Measurements from ENCODE around the gene RANBP9.
A peak's percentile ranks its signal among the peaks of the same experiment; 100 is the strongest.

RANBP9 gene

GRCh38 chr6:13615792-13616120, 95.9 kb downstream of the RANBP9 start:
- TF ChIP-seq TAF1 (IDR thresholded peaks at IDR 0.05; ENCODE audit: borderline replicate concordance, insufficient read depth, low read length) = no peak
- TF ChIP-seq FOXP2 (optimal IDR thresholded peaks at IDR 0.05; ENCODE audit: borderline replicate concordance, extremely low read depth, extremely low read length, insufficient read depth) = no peak
- TF ChIP-seq REST (IDR thresholded peaks at IDR 0.05; ENCODE audit: insufficient read depth in 1 of 2, low read depth in 2 of 2, low read length in 2 of 2) = no peak
- TF ChIP-seq SIN3A (IDR thresholded peaks at IDR 0.05; ENCODE audit: borderline replicate concordance, insufficient read depth, low read length) = no peak; the same call in 1 of the 2 replicates
- TF ChIP-seq POLR2AphosphoS5 (IDR thresholded peaks at IDR 0.05; ENCODE audit: low read depth, low read length) = no peak; the same call in 1 of the 2 replicates

- TF ChIP-seq TAF1 (IDR thresholded peaks at IDR 0.05; ENCODE audit: borderline replicate concordance, insufficient read depth, low read length) (peak; percentile 98), POLR2AphosphoS5 (IDR thresholded peaks at IDR 0.05; ENCODE audit: low read depth, low read length) (peak; percentile 93), REST (IDR thresholded peaks at IDR 0.05; ENCODE audit: insufficient read depth in 1 of 2, low read depth in 2 of 2, low read length in 2 of 2) (peak; percentile 26 to 47; a peak in 1 of 4 replicates), FOXP2 (optimal IDR thresholded peaks at IDR 0.05; ENCODE audit: borderline replicate concordance, extremely low read depth, extremely low read length, insufficient read depth) (peak; percentile 98), SIN3A (IDR thresholded peaks at IDR 0.05; ENCODE audit: borderline replicate concordance, insufficient read depth, low read length) (peak; percentile 99)
Measured at GRCh38 chr6:13614926-13615791, 96.5 kb downstream of the RANBP9 start, which contains the start of gene NOL7. TSS of gene NOL7 (plus strand) at chr6:13615335. CDS start at chr6:13615359, 24 bp downstream.

GRCh38 chr6:13614126-13614925, 97.3 kb downstream of the RANBP9 start:
- TF ChIP-seq REST (IDR thresholded peaks at IDR 0.05; ENCODE audit: insufficient read depth in 1 of 2, low read depth in 2 of 2, low read length in 2 of 2) = no peak

GRCh38 chr6:13613029-13613594, 98.5 kb downstream of the RANBP9 start:
- no peak for TF ChIP-seq SIN3A (IDR thresholded peaks at IDR 0.05; ENCODE audit: borderline replicate concordance, insufficient read depth, low read length)
- no peak for TF ChIP-seq TAF1 (IDR thresholded peaks at IDR 0.05; ENCODE audit: borderline replicate concordance, insufficient read depth, low read length)
- TF ChIP-seq FOXP2 (optimal IDR thresholded peaks at IDR 0.05; ENCODE audit: borderline replicate concordance, extremely low read depth, extremely low read length, insufficient read depth) = no peak
- no peak for TF ChIP-seq POLR2AphosphoS5 (IDR thresholded peaks at IDR 0.05; ENCODE audit: low read depth, low read length)

GRCh38 chr6:13611715-13612114, 99.9 kb downstream of the RANBP9 start:
- no peak for TF ChIP-seq REST (IDR thresholded peaks at IDR 0.05; ENCODE audit: insufficient read depth in 1 of 2, low read depth in 2 of 2, low read length in 2 of 2)
- TF ChIP-seq FOXP2 (optimal IDR thresholded peaks at IDR 0.05; ENCODE audit: borderline replicate concordance, extremely low read depth, extremely low read length, insufficient read depth) = no peak
- TF ChIP-seq SIN3A (IDR thresholded peaks at IDR 0.05; ENCODE audit: borderline replicate concordance, insufficient read depth, low read length) = no peak
- TF ChIP-seq TAF1 (IDR thresholded peaks at IDR 0.05; ENCODE audit: borderline replicate concordance, insufficient read depth, low read length) = no peak
- TF ChIP-seq POLR2AphosphoS5 (IDR thresholded peaks at IDR 0.05; ENCODE audit: low read depth, low read length) = no peak

All from PFSK-1 (cell line).